Neuronal stem cell (in vitro differentiated cells): ENCODE results near the gene PFN1.
A peak's percentile ranks its signal among the peaks of the same experiment; 100 is the strongest.
"Not testable (repeated sequence)": the region's sequence is repeated elsewhere in the genome, so short reads cannot be mapped to it uniquely, and the experiment has no call there.

Source experiments
- DNase-seq: peaks from one replicate; pipeline ENCODE4 v3.0.0-alpha.2; 2013; ENCODE audit warnings: low spot score
- H2AFZ ChIP-seq: one replicate; pipeline ENCODE4 v1.6.1; 2013; ENCODE audit warnings: mild to moderate bottlenecking, low read length, inconsistent platforms
- H2AK5ac ChIP-seq: 2 replicates; pipeline ENCODE4 v1.6.1; 2013; ENCODE audit warnings: low read depth, mild to moderate bottlenecking, inconsistent platforms, low read length, moderate library complexity, mixed read lengths
- H2BK120ac ChIP-seq: 2 replicates; pipeline ENCODE4 v1.6.1; 2013; ENCODE audit warnings: low read depth, mild to moderate bottlenecking, inconsistent platforms, low read length, moderate library complexity, mixed read lengths
- H2BK12ac ChIP-seq: one replicate; pipeline ENCODE4 v1.6.1; 2013; ENCODE audit warnings: low read length, inconsistent platforms
- H2BK15ac ChIP-seq: 2 replicates; pipeline ENCODE4 v1.6.1; 2013; ENCODE audit warnings: mild to moderate bottlenecking, low read length, inconsistent platforms, mixed read lengths
- H2BK5ac ChIP-seq: one replicate; pipeline ENCODE4 v1.6.1; 2013; ENCODE audit warnings: inconsistent platforms, mild to moderate bottlenecking, low read length, moderate library complexity
- H3K14ac ChIP-seq: one replicate; pipeline ENCODE4 v1.6.1; 2013; ENCODE audit warnings: low read length, inconsistent platforms
- H3K18ac ChIP-seq: 2 replicates; pipeline ENCODE4 v1.6.1; 2013; ENCODE audit warnings: low read length, inconsistent platforms
- H3K23ac ChIP-seq: 2 replicates; pipeline ENCODE4 v1.6.1; 2013; ENCODE audit warnings: low read depth, mild to moderate bottlenecking, mixed read lengths, low read length, inconsistent platforms; ENCODE audit not compliant: poor library complexity
- H3K27ac ChIP-seq: replicated peaks from 3 replicates; pipeline ENCODE4 v1.5.1; 2013; ENCODE audit warnings: low read length, inconsistent platforms
- H3K27me3 ChIP-seq, 3 experiments: 2 replicates each; pipeline ENCODE4 v1.6.1; 2013; ENCODE audit warnings: low read length in 3 of 3, mild to moderate bottlenecking in 2 of 3, inconsistent platforms in 1 of 3, low read depth in 1 of 3, mixed read lengths in 1 of 3, moderate library complexity in 1 of 3; ENCODE audit not compliant: control insufficient read depth in 3 of 3, insufficient read depth in 3 of 3
- H3K36me3 ChIP-seq, 2 donors: replicated peaks in 1 of 2; 2 replicates each; pipeline ENCODE4 v1.6.1; 2013; ENCODE audit warnings: low read length in 2 of 2; ENCODE audit not compliant: control insufficient read depth in 2 of 2, insufficient read depth in 2 of 2
- H3K4ac ChIP-seq: 2 replicates; pipeline ENCODE4 v1.6.1; 2013; ENCODE audit warnings: inconsistent platforms, mild to moderate bottlenecking, low read length, moderate library complexity
- H3K4me1 ChIP-seq, 2 donors: 1 replicate in 1 of 2; 2 replicates in 1 of 2; pipeline ENCODE4 v1.6.1; 2013; ENCODE audit warnings: low read length in 2 of 2, low read depth in 1 of 2; ENCODE audit not compliant: control insufficient read depth in 2 of 2, insufficient read depth in 1 of 2
- H3K4me2 ChIP-seq: one replicate; pipeline ENCODE4 v1.6.1; 2013; ENCODE audit warnings: mild to moderate bottlenecking, low read length, inconsistent platforms; ENCODE audit not compliant: insufficient read depth, poor library complexity, severe bottlenecking
- H3K4me3 ChIP-seq, 2 donors: 2 replicates each; pipeline ENCODE4 v1.5.1; 2013; ENCODE audit warnings: low read length in 2 of 2, mild to moderate bottlenecking in 2 of 2, inconsistent platforms in 1 of 2, moderate library complexity in 1 of 2
- H3K79me1 ChIP-seq: one replicate; pipeline ENCODE4 v1.6.1; 2013; ENCODE audit warnings: low read depth, mild to moderate bottlenecking, inconsistent platforms, low read length, moderate library complexity
- H3K9ac ChIP-seq: one replicate; pipeline ENCODE4 v1.6.1; 2013; ENCODE audit warnings: mild to moderate bottlenecking, low read depth, low read length, inconsistent platforms; ENCODE audit not compliant: poor library complexity
- H3K9me3 ChIP-seq, 2 donors: replicated peaks in 1 of 2; 2 replicates each; pipeline versions ENCODE3 to v1.6.1; 2013; ENCODE audit warnings: low read length in 2 of 2, mild to moderate bottlenecking in 2 of 2, inconsistent platforms in 1 of 2, low read depth in 1 of 2, mixed read lengths in 1 of 2, moderate library complexity in 1 of 2; ENCODE audit not compliant: control insufficient read depth in 2 of 2, insufficient read depth in 1 of 2
- H4K8ac ChIP-seq: one replicate; pipeline ENCODE4 v1.6.1; 2013; ENCODE audit warnings: low read depth, mild to moderate bottlenecking, inconsistent platforms, low read length, moderate library complexity
- H4K91ac ChIP-seq: one replicate; pipeline ENCODE4 v1.6.1; 2013; ENCODE audit warnings: low read length, low read depth, mild to moderate bottlenecking, inconsistent platforms; ENCODE audit not compliant: poor library complexity
- WGBS, 2 donors: extraction: QIAGEN DNeasy Blood & Tissue Kit; methylation state at CpG; one replicate each; pipeline ENCODE4 v1.1.7; 2013; ENCODE audit warnings: missing lambda C conversion rate in 2 of 2, mixed read lengths in 1 of 2; ENCODE audit not compliant: insufficient read length in 2 of 2, insufficient replicate concordance in 1 of 2; ENCODE audit errors: extremely low coverage in 2 of 2; 5-methylcytosine and 5-hydroxymethylcytosine counted together

The PFN1 gene

GRCh38 chr17:4908711-4909496 is 39.4 kb downstream of the PFN1 start:
- H3K4me1 ChIP-seq = peaks cover 8 to 9% of the 10 kb centered on the region in 2 donors
- peak overlapping the region; percentile 79 for H3K9ac ChIP-seq
- H3K18ac ChIP-seq = peak overlapping the region; percentile 36
- no peak overlapping the region for H2AK5ac ChIP-seq
- no peak overlapping the region for H3K4me2 ChIP-seq
- H3K79me1 ChIP-seq = no peaks in the 10 kb centered on the region
- peak overlapping the region; percentile 57 for H3K14ac ChIP-seq
- peak overlapping the region; percentile 7 to 20 for H3K4me3 ChIP-seq
- H3K27ac ChIP-seq = no peak overlapping the region
- no peaks in the 10 kb centered on the region for H3K9me3 ChIP-seq
- no CpG with 5 or more reads among the region's 20 CpGs for WGBS, 2 donors
- peak overlapping the region; percentile 95 for H2AFZ ChIP-seq
- DNase-seq = peak; percentile 71
- no peak overlapping the region for H3K23ac ChIP-seq
- no peak overlapping the region for H2BK5ac ChIP-seq
- H2BK15ac ChIP-seq = no peak overlapping the region
- no peak overlapping the region for H2BK12ac ChIP-seq
- no peak overlapping the region for H3K4ac ChIP-seq
- no peak overlapping the region for H4K91ac ChIP-seq
- no peak overlapping the region for H4K8ac ChIP-seq
- peaks cover 0 to 2% (median 0%) of the 10 kb centered on the region in 3 experiments for H3K27me3 ChIP-seq
- H3K36me3 ChIP-seq = no peaks in the 10 kb centered on the region
- H2BK120ac ChIP-seq = no peak overlapping the region

- Histone ChIP-seq H3K9ac (peak overlapping the region; percentile 79), H4K8ac (no peak overlapping the region), H2BK5ac (no peak overlapping the region), H3K27ac (no peak overlapping the region), H2AK5ac (no peak overlapping the region), H2BK120ac (no peak overlapping the region), H3K9me3 (no peaks in the 10 kb centered on the region), H3K14ac (peak overlapping the region; percentile 57), H3K4me3 (peak overlapping the region in 1 of 2 donors; percentile 20), H3K23ac (no peak overlapping the region), H3K4me2 (no peak overlapping the region), H2AFZ (peak overlapping the region; percentile 95), H2BK12ac (no peak overlapping the region), H3K36me3 (no peaks in the 10 kb centered on the region), H3K79me1 (no peaks in the 10 kb centered on the region), H3K18ac (peak overlapping the region; percentile 72), H2BK15ac (no peak overlapping the region), H3K4me1 (peaks cover 8 to 9% of the 10 kb centered on the region in 2 donors), H4K91ac (no peak overlapping the region), H3K4ac (no peak overlapping the region), H3K27me3 (peaks cover 0 to 2% (median 0%) of the 10 kb centered on the region in 3 experiments)
- DNase-seq = no peak
- no CpG with 5 or more reads among the region's 10 CpGs for WGBS, 2 donors
Observed at GRCh38 chr17:4908301-4908700, 40.0 kb downstream of the PFN1 start.

GRCh38 chr17:4906642-4907041 is 41.7 kb downstream of the PFN1 start:
- H3K4me1 ChIP-seq, H3K9me3 ChIP-seq, H3K27me3 ChIP-seq, H2BK12ac ChIP-seq, H2BK15ac ChIP-seq, H2AFZ ChIP-seq, H2BK120ac ChIP-seq, H3K27ac ChIP-seq, H4K91ac ChIP-seq, DNase-seq, H3K18ac ChIP-seq, H3K4ac ChIP-seq, H3K14ac ChIP-seq, H3K9ac ChIP-seq, H3K79me1 ChIP-seq, H3K23ac ChIP-seq, H4K8ac ChIP-seq, H3K4me3 ChIP-seq, H3K36me3 ChIP-seq, H2BK5ac ChIP-seq, H2AK5ac ChIP-seq, H3K4me2 ChIP-seq: not testable (repeated sequence)

- H3K23ac ChIP-seq = no peak within 1 kb of the TSS
- no peak within 1 kb of the TSS for H2AFZ ChIP-seq
- H3K4me2 ChIP-seq = no peak within 1 kb of the TSS
- WGBS, 2 donors = no CpG with 5 or more reads among the region's 10 CpGs
- no peak within 1 kb of the TSS for H2AK5ac ChIP-seq
- no peak within 1 kb of the TSS for H3K14ac ChIP-seq
- H3K9me3 ChIP-seq = no peaks in the 10 kb centered on the region
- no peak within 1 kb of the TSS for H3K27ac ChIP-seq
- H3K4me1 ChIP-seq = peaks cover 2% of the 10 kb centered on the region in 2 donors
- H2BK15ac ChIP-seq = no peak within 1 kb of the TSS
- no peak within 1 kb of the TSS for H3K9ac ChIP-seq
- H2BK5ac ChIP-seq = no peak within 1 kb of the TSS
- peaks cover 0 to 4% (median 0%) of the 10 kb centered on the region in 3 experiments for H3K27me3 ChIP-seq
- H3K4me3 ChIP-seq = peak within 1 kb of the TSS in 1 of 2 donors; percentile 47
- H4K91ac ChIP-seq = no peak within 1 kb of the TSS
- no peak within 1 kb of the TSS for H4K8ac ChIP-seq
- peaks cover 2% of the 10 kb centered on the region for H3K79me1 ChIP-seq
- H3K18ac ChIP-seq = no peak within 1 kb of the TSS
- H3K4ac ChIP-seq = no peak within 1 kb of the TSS
- no peak within 1 kb of the TSS for H2BK12ac ChIP-seq
- no peak within 1 kb of the TSS for H2BK120ac ChIP-seq
- peak; percentile 72 for DNase-seq
- H3K36me3 ChIP-seq = peaks cover 4 to 18% of the 10 kb centered on the region in 2 donors
Observed at GRCh38 chr17:4903051-4903818, 45.1 kb downstream of the PFN1 start, which contains the start of gene CHRNE. Gene CHRNE (minus strand): TSS chr17:4903098. CDS start chr17:4903063, 35 bp downstream.
